Suprapubic skin (tissue), 4 donors: ENCODE results near the gene CMKLR1. TPM values are rescaled to one million over a fixed set of nuclear protein-coding genes. Genes with fewer than 3 reads are reported as not detected.
A peak's percentile ranks its signal among the peaks of the same experiment; 100 is the strongest.

Source experiments
- DNase-seq, 2 donors: peaks; one replicate each; pipeline ENCODE4 v3.0.0-alpha.2; 2019; ENCODE audit warnings: low spot score in 2 of 2
- H3K27ac ChIP-seq: fragments of 200-600 bp; sonication (generic); one replicate; pipeline ENCODE4 v1.5.1; 2019
- H3K27me3 ChIP-seq: fragments of 200-600 bp; sonication (generic); one replicate; pipeline ENCODE4 v1.5.1; 2019
- H3K36me3 ChIP-seq: fragments of 200-600 bp; sonication (generic); one replicate; pipeline ENCODE4 v1.5.1; 2019
- H3K4me1 ChIP-seq: fragments of 200-600 bp; sonication (generic); one replicate; pipeline ENCODE4 v1.5.1; 2019
- H3K4me3 ChIP-seq: fragments of 200-600 bp; sonication (generic); one replicate; pipeline ENCODE4 v1.5.1; 2019; ENCODE audit warnings: mild to moderate bottlenecking
- H3K9me3 ChIP-seq: fragments of 200-600 bp; sonication (generic); one replicate; pipeline ENCODE4 v1.5.1; 2019
- EP300 ChIP-seq: sonication (generic); formaldehyde crosslinking; IDR thresholded peaks from one replicate; pipeline ENCODE4 v1.6.1; 2017; ENCODE audit warnings: antibody characterized with exemption
- POLR2A ChIP-seq, 2 donors: fragments of 450-650 bp; IDR thresholded peaks; one replicate each; pipeline ENCODE4 v1.6.1; 2017; ENCODE audit warnings: antibody characterized with exemption in 2 of 2, mild to moderate bottlenecking in 2 of 2, moderate library complexity in 2 of 2
- POLR2AphosphoS5 ChIP-seq, 3 donors: sonication (generic); formaldehyde crosslinking; IDR thresholded peaks; one replicate each; pipeline ENCODE4 v1.6.1; 2017; ENCODE audit warnings: antibody characterized with exemption in 3 of 3
- WGBS: methylation state at CpG from one replicate; pipeline ENCODE4 v1.1.5; 2018; 5-methylcytosine and 5-hydroxymethylcytosine counted together
- total RNA-seq, 4 donors: library from RNA; depleted of rRNA; stranded (reverse); fragments of >200 nt; gene quantifications; one replicate each; pipeline ENCODE4 v1.1.0, GENCODE V29; 2016
- TF ChIP-seq, protein P1 (sequence below), 2 donors: fragments of 200-600 bp in 1 of 2; fragments of 450-650 bp in 1 of 2; sonication (generic) in 1 of 2; IDR thresholded peaks; one replicate each; pipeline ENCODE4 v1.5.1; 2016 to 2019; ENCODE audit warnings: antibody characterized with exemption in 2 of 2, mild to moderate bottlenecking in 1 of 2, moderate library complexity in 1 of 2

CMKLR1 gene
- total RNA-seq, 4 donors from 2014 or later, result 2.1 to 5.2 (median 3.4) TPM

- H3K27ac ChIP-seq, result peak overlapping the region; percentile 56
- no peaks in the 10 kb centered on the region for H3K9me3 ChIP-seq
- peaks cover under 1% of the 10 kb centered on the region for H3K27me3 ChIP-seq
- H3K36me3 ChIP-seq, result no peaks in the 10 kb centered on the region
- WGBS, result 62% methylated on average over 6 of the region's 6 CpGs
- peaks cover 61% of the 10 kb centered on the region for H3K4me1 ChIP-seq
- DNase-seq, result no peak
- no peak overlapping the region for H3K4me3 ChIP-seq
- TF ChIP-seq EP300 (no peak), POLR2AphosphoS5 (IDR thresholded peaks at IDR 0.05) (no peak), POLR2A (IDR thresholded peaks at IDR 0.05) (no peak)
- TF ChIP-seq, protein P1, sequence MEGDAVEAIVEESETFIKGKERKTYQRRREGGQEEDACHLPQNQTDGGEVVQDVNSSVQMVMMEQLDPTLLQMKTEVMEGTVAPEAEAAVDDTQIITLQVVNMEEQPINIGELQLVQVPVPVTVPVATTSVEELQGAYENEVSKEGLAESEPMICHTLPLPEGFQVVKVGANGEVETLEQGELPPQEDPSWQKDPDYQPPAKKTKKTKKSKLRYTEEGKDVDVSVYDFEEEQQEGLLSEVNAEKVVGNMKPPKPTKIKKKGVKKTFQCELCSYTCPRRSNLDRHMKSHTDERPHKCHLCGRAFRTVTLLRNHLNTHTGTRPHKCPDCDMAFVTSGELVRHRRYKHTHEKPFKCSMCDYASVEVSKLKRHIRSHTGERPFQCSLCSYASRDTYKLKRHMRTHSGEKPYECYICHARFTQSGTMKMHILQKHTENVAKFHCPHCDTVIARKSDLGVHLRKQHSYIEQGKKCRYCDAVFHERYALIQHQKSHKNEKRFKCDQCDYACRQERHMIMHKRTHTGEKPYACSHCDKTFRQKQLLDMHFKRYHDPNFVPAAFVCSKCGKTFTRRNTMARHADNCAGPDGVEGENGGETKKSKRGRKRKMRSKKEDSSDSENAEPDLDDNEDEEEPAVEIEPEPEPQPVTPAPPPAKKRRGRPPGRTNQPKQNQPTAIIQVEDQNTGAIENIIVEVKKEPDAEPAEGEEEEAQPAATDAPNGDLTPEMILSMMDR (IDR thresholded peaks at IDR 0.05), result no peak
These were observed 37.1 kb downstream of the CMKLR1 start for GRCh38 chr12:108302016-108302402.

DNA sequence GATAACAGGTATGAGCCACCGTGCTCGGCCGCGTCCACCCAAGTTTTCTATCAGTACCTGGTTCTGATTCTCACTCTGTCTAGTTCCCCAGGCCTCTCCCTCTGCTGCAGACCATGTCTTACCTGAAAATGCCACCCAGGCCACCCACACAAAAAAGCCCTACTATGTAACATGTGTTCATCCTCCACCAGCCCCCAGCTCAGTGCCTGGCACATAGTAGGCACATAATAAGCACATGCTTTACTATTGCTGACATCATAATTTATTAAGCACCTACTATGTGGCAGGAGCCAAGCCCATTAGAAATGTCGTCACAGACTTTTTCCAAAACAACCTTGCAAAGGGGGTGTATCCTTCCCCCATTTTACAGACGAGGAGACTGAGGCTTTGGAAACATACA lies 37.8 kb downstream of the CMKLR1 start:
- DNase-seq, result no peak
- 91% methylated on average over 6 of the region's 6 CpGs for WGBS
- Histone ChIP-seq H3K36me3 (no peaks in the 10 kb centered on the region), H3K27ac (no peak overlapping the region), H3K9me3 (no peaks in the 10 kb centered on the region), H3K4me3 (no peak overlapping the region), H3K4me1 (peaks cover 56% of the 10 kb centered on the region), H3K27me3 (no peaks in the 10 kb centered on the region)
- no peak for TF ChIP-seq POLR2AphosphoS5 (IDR thresholded peaks at IDR 0.05)
- no peak for TF ChIP-seq EP300
- no peak for TF ChIP-seq POLR2A (IDR thresholded peaks at IDR 0.05)

GRCh38 chr12:108299980-108300696 lies 39.0 kb downstream of the CMKLR1 start:
- Histone ChIP-seq H3K4me3 (no peak overlapping the region), H3K4me1 (peaks cover 46% of the 10 kb centered on the region), H3K27ac (no peak overlapping the region), H3K27me3 (peaks cover 2% of the 10 kb centered on the region), H3K36me3 (no peaks in the 10 kb centered on the region), H3K9me3 (no peaks in the 10 kb centered on the region)
- TF ChIP-seq, protein P1 (IDR thresholded peaks at IDR 0.05), result no peak
- TF ChIP-seq POLR2A (IDR thresholded peaks at IDR 0.05) (no peak), EP300 (no peak), POLR2AphosphoS5 (IDR thresholded peaks at IDR 0.05) (no peak)
- WGBS, result 94% methylated on average over 7 of the region's 7 CpGs
- DNase-seq, result no peak

- WGBS, result 74% methylated on average over 4 of the region's 4 CpGs
- Histone ChIP-seq H3K27ac (no peak overlapping the region), H3K4me3 (no peak overlapping the region), H3K9me3 (no peaks in the 10 kb centered on the region), H3K4me1 (peaks cover 40% of the 10 kb centered on the region), H3K36me3 (no peaks in the 10 kb centered on the region), H3K27me3 (peaks cover 2% of the 10 kb centered on the region)
- no peak for DNase-seq
- TF ChIP-seq POLR2AphosphoS5 (IDR thresholded peaks at IDR 0.05), result no peak
These were observed 39.6 kb downstream of the CMKLR1 start for GRCh38 chr12:108299516-108299915.

- no peak for TF ChIP-seq POLR2A (IDR thresholded peaks at IDR 0.05)
- TF ChIP-seq EP300, result no peak
- TF ChIP-seq, protein P1 (IDR thresholded peaks at IDR 0.05), result no peak
- no peak for TF ChIP-seq POLR2AphosphoS5 (IDR thresholded peaks at IDR 0.05)
- H3K36me3 ChIP-seq, result no peaks in the 10 kb centered on the region
- H3K27me3 ChIP-seq, result peaks cover 2% of the 10 kb centered on the region
- DNase-seq, result no peak
- WGBS, result 84% methylated on average over 6 of the region's 6 CpGs
- H3K9me3 ChIP-seq, result no peaks in the 10 kb centered on the region
- peaks cover 33% of the 10 kb centered on the region for H3K4me1 ChIP-seq
- no peak overlapping the region for H3K27ac ChIP-seq
- H3K4me3 ChIP-seq, result no peak overlapping the region
These were observed 40.3 kb downstream of the CMKLR1 start for GRCh38 chr12:108298761-108299275.

GRCh38 chr12:108297895-108298760 lies 41.0 kb downstream of the CMKLR1 start:
- H3K4me1 ChIP-seq, result peaks cover 26% of the 10 kb centered on the region
- H3K36me3 ChIP-seq, result no peaks in the 10 kb centered on the region
- H3K27me3 ChIP-seq, result peaks cover 2% of the 10 kb centered on the region
- no peak overlapping the region for H3K27ac ChIP-seq
- TF ChIP-seq, protein P1 (IDR thresholded peaks at IDR 0.05), result no peak
- TF ChIP-seq POLR2AphosphoS5 (IDR thresholded peaks at IDR 0.05) (no peak), EP300 (no peak), POLR2A (IDR thresholded peaks at IDR 0.05) (no peak)
- H3K4me3 ChIP-seq, result no peak overlapping the region
- no peaks in the 10 kb centered on the region for H3K9me3 ChIP-seq
- no peak for DNase-seq
- WGBS, result 78% methylated on average over 6 of the region's 6 CpGs
